Testis (tissue), 3 donors: ENCODE measurements around the gene UBE2E1. TPM values are rescaled to one million over a fixed set of nuclear protein-coding genes. Genes with fewer than 3 reads are reported as not detected.
A peak's percentile ranks its signal among the peaks of the same experiment; 100 is the strongest.

Source experiments
- DNase-seq: peaks from one replicate; pipeline ENCODE4 v3.0.0-alpha.2; 2019
- H3K27ac ChIP-seq, 2 donors: fragments of 200-600 bp; sonication (generic); one replicate each; pipeline ENCODE4 v1.5.1; 2019
- H3K27me3 ChIP-seq: fragments of 200-600 bp; sonication (generic); one replicate; pipeline ENCODE4 v1.5.1; 2019
- H3K36me3 ChIP-seq: fragments of 200-600 bp; sonication (generic); one replicate; pipeline ENCODE4 v1.5.1; 2017; ENCODE audit warnings: low read depth; ENCODE audit errors: missing control alignments
- H3K4me1 ChIP-seq: fragments of 200-600 bp; sonication (generic); one replicate; pipeline ENCODE4 v1.5.1; 2019
- H3K4me3 ChIP-seq, 2 donors: fragments of 200-600 bp; sonication (generic); one replicate each; pipeline ENCODE4 v1.5.1; 2017 to 2019
- H3K9me3 ChIP-seq: fragments of 200-600 bp; sonication (generic); one replicate; pipeline ENCODE4 v1.5.1; 2017
- CTCF ChIP-seq, 3 experiments: fragments of 450-650 bp in 2 of 3; fragments of 200-600 bp in 1 of 3; sonication (generic) in 1 of 3; IDR thresholded peaks; one replicate each; pipeline ENCODE4 v1.5.1; 2016 to 2019; ENCODE audit warnings: antibody characterized with exemption in 3 of 3, mild to moderate bottlenecking in 2 of 3, moderate library complexity in 1 of 3
- POLR2A ChIP-seq: fragments of 450-650 bp; IDR thresholded peaks from one replicate; pipeline ENCODE4 v1.6.1; 2017; ENCODE audit warnings: antibody characterized with exemption, mild to moderate bottlenecking, moderate library complexity
- WGBS, 2 donors: methylation state at CpG; one replicate each; pipeline ENCODE4 v1.1.5; 2018; 5-methylcytosine and 5-hydroxymethylcytosine counted together
- intact Hi-C: fragments of 100-400 bp; cut with DNase I; formaldehyde crosslinking; loops from one replicate; pipeline ENCODE4 v1.15.1; 2023; ENCODE audit warnings: low total_unique reads
- polyA plus RNA-seq: library from polyadenylated mRNA; stranded (reverse); fragments of 350-450 nt; fragmentation: Illumina TruSeq; extraction: RNeasy Lipid Tissue Mini Kit (QIAGEN cat#74804); gene quantifications from one replicate; pipeline ENCODE4 v1.2.3, GENCODE V29; 2014; ENCODE audit warnings: low read depth, low replicate concordance; ENCODE audit not compliant: insufficient read depth
- total RNA-seq, 2 donors: library from RNA; depleted of rRNA; stranded (reverse); fragments of >200 nt; gene quantifications; one replicate each; pipeline ENCODE4 v1.2.3, GENCODE V29; 2016

The UBE2E1 gene
- total and polyA plus RNA-seq, 3 donors from 2014 or later: 68.7 to 89.5 (median 82.2) TPM

GRCh38 chr3:23809840-23810342, 4.1 kb downstream of the UBE2E1 start:
- Histone ChIP-seq H3K36me3 (no peaks in the 10 kb centered on the region), H3K27ac (peak overlapping the region; percentile 86 to 88), H3K4me1 (peaks cover 13% of the 10 kb centered on the region), H3K4me3 (peak overlapping the region; percentile 70 to 73), H3K27me3 (no peaks in the 10 kb centered on the region), H3K9me3 (no peaks in the 10 kb centered on the region)
- intact Hi-C loops: no loop called here
- no peak for TF ChIP-seq CTCF (IDR thresholded peaks at IDR 0.05)
- no peak for DNase-seq
- 37 to 38% methylated on average over 13 of the region's 13 CpGs for WGBS, 2 donors

GRCh38 chr3:23810343-23811184, 4.8 kb downstream of the UBE2E1 start:
- Histone ChIP-seq H3K4me1 (peaks cover 13% of the 10 kb centered on the region), H3K4me3 (peak overlapping the region; percentile 70 to 73), H3K9me3 (no peaks in the 10 kb centered on the region), H3K27me3 (no peaks in the 10 kb centered on the region), H3K27ac (peak overlapping the region; percentile 86 to 88), H3K36me3 (no peaks in the 10 kb centered on the region)
- intact Hi-C loops: no loop called here
- 1 to 2% methylated on average over 27 to 37 of the region's 78 CpGs for WGBS, 2 donors
- TF ChIP-seq CTCF (IDR thresholded peaks at IDR 0.05) (no peak), POLR2A (no peak)
- peak; percentile 76 for DNase-seq

- TF ChIP-seq POLR2A: no peak
- no peak for TF ChIP-seq CTCF (IDR thresholded peaks at IDR 0.05)
- DNase-seq: no peak
- Histone ChIP-seq H3K27ac (peak overlapping the region; percentile 86 to 88), H3K27me3 (no peaks in the 10 kb centered on the region), H3K9me3 (no peaks in the 10 kb centered on the region), H3K36me3 (no peaks in the 10 kb centered on the region), H3K4me3 (peak overlapping the region; percentile 70 to 73), H3K4me1 (peaks cover 13% of the 10 kb centered on the region)
- intact Hi-C loops: no loop called here
- WGBS, 2 donors: 24% methylated on average over 10 of the region's 10 CpGs
Measured at GRCh38 chr3:23811185-23811527, 5.4 kb downstream of the UBE2E1 start.

GRCh38 chr3:23811919-23812318, 6.2 kb downstream of the UBE2E1 start:
- no peak overlapping the region for H3K4me3 ChIP-seq
- H3K4me1 ChIP-seq: peaks cover 13% of the 10 kb centered on the region
- no peaks in the 10 kb centered on the region for H3K27me3 ChIP-seq
- H3K27ac ChIP-seq: no peak overlapping the region
- intact Hi-C loops: no loop called here
- H3K36me3 ChIP-seq: no peaks in the 10 kb centered on the region
- H3K9me3 ChIP-seq: no peaks in the 10 kb centered on the region
- DNase-seq: no peak
- TF ChIP-seq CTCF (IDR thresholded peaks at IDR 0.05) (no peak), POLR2A (no peak)

- H3K4me1 ChIP-seq: no peaks in the 10 kb centered on the region
- 82 to 83% methylated on average over 3 of the region's 3 CpGs for WGBS, 2 donors
- no peaks in the 10 kb centered on the region for H3K36me3 ChIP-seq
- TF ChIP-seq POLR2A: no peak
- no peak for TF ChIP-seq CTCF (IDR thresholded peaks at IDR 0.05)
- no peak overlapping the region for H3K4me3 ChIP-seq
- H3K9me3 ChIP-seq: no peaks in the 10 kb centered on the region
- H3K27me3 ChIP-seq: no peaks in the 10 kb centered on the region
- no peak overlapping the region for H3K27ac ChIP-seq
- DNase-seq: no peak
- intact Hi-C loops: no loop called here
Measured at GRCh38 chr3:23815879-23816278, 10.1 kb downstream of the UBE2E1 start.
